Posterior vena cava (tissue), 2 donors: ENCODE data around the gene PCGF6. TPM values are rescaled to one million over a fixed set of nuclear protein-coding genes. Genes with fewer than 3 reads are reported as not detected.
"Not testable (repeated sequence)": the region's sequence is repeated elsewhere in the genome, so short reads cannot be mapped to it uniquely, and the experiment has no call there.

Experiments used
- DNase-seq: peaks from one replicate; pipeline ENCODE4 v3.0.0-alpha.2; 2020; ENCODE audit warnings: low spot score
- intact Hi-C, 2 donors: fragments of 100-400 bp; cut with DNase I; formaldehyde crosslinking; loops; one replicate each; pipeline versions ENCODE4 v1.14.1 to v1.14.2; 2022 to 2023
- microRNA-seq, 2 donors: library from miRNA; unstranded; fragments of <30 nt; microRNA quantifications; one replicate each; pipeline ENCODE4 v1.2.0, GENCODE V29; 2020 to 2021; ENCODE audit warnings: borderline microRNAs expressed in 2 of 2
- total RNA-seq, 2 donors: library from RNA; stranded (reverse); fragmentation: NEBNext Ultra II Directional; extraction: Animal tissue kit (Norgen Biotek cat#: 25700); gene quantifications; one replicate each; pipeline ENCODE4 v1.2.1, GENCODE V29; 2021
- donor health status: DM: yes; HTN: yes; CAD: no.
- donor health status: DM: yes; HTN: yes; CAD: no.

Gene PCGF6
- total RNA-seq, 2 donors from 2014 or later: 10.6 to 11.6 TPM

- intact Hi-C loops: no loop called here
Observed at GRCh38 chr10:103273041-103273441, 77.9 kb downstream of the PCGF6 start.

GRCh38 chr10:103265717-103266329 is 85.1 kb downstream of the PCGF6 start:
- DNase-seq: peak; percentile 85

More at GRCh38 chr10:103273041-103273441, 77.9 kb downstream of the PCGF6 start:
- peak; percentile 83 for DNase-seq

GRCh38 chr10:103262229-103262628 is 88.7 kb downstream of the PCGF6 start:
- intact Hi-C loops: no loop called here

More at GRCh38 chr10:103265717-103266329, 85.1 kb downstream of the PCGF6 start:
- intact Hi-C loops: no loop called here

GRCh38 chr10:103259989-103260388 is 91.0 kb downstream of the PCGF6 start:
- intact Hi-C loops: loop anchor here in 1 of 2 donors (10.0 kb wide), 1 partner anchor 65 kb away; no protein-coding TSS in a partner anchor
- DNase-seq: no peak

More at GRCh38 chr10:103262229-103262628, 88.7 kb downstream of the PCGF6 start:
- no peak for DNase-seq

GRCh38 chr10:103258928-103259327 is 92.0 kb downstream of the PCGF6 start:
- intact Hi-C loops: loop anchor here in 1 of 2 donors (10.0 kb wide), 1 partner anchor 66 kb away; no protein-coding TSS in a partner anchor
- not testable (repeated sequence) for DNase-seq

GRCh38 chr10:103257812-103258211 is 93.1 kb downstream of the PCGF6 start:
- no peak for DNase-seq
- intact Hi-C loops: loop anchor here in 1 of 2 donors (10.0 kb wide), 1 partner anchor 67 kb away; no protein-coding TSS in a partner anchor

GRCh38 chr10:103256613-103257012 is 94.3 kb downstream of the PCGF6 start:
- intact Hi-C loops: loop anchor here in 1 of 2 donors (10.0 kb wide), 1 partner anchor 68 kb away; no protein-coding TSS in a partner anchor
- no peak for DNase-seq

GRCh38 chr10:103254538-103255325 is 96.2 kb downstream of the PCGF6 start:
- intact Hi-C loops: loop anchor here in 1 of 2 donors (5.0 to 10.0 kb wide), 2 partner anchors 70 to 337 kb away; partner anchors contain the start of gene CNNM2
- DNase-seq: no peak

- DNase-seq: no peak
- intact Hi-C loops: loop anchor here in 1 of 2 donors (5.0 to 10.0 kb wide), 2 partner anchors 71 to 337 kb away; partner anchors contain the start of gene CNNM2
Observed at GRCh38 chr10:103254113-103254512, 96.8 kb downstream of the PCGF6 start.

Small RNAs within 50 kb of the gene (microRNA-seq; reads per million reads assigned to microRNA genes)
- 267 to 495 reads per million in 2 donors for gene MIR1307

Other genes starting within 250 kb of the PCGF6 start
- gene NT5C2, start 157.9 kb downstream of the PCGF6 start, total RNA-seq: 10 to 100 TPM; 50.4 to 50.6 TPM
- gene RPEL1, start 105.3 kb downstream of the PCGF6 start, total RNA-seq: not detected
- gene INA, start 74.0 kb downstream of the PCGF6 start, total RNA-seq: under 1 TPM in 1 of 2 donors, not detected in 1; 0.10 TPM
- gene TAF5, start 16.8 kb upstream of the PCGF6 start, total RNA-seq: 1 to 10 TPM; 2.1 to 2.4 TPM
- gene ATP5MK, start 45.3 kb upstream of the PCGF6 start, total RNA-seq: 100 to 1,000 TPM; 350 to 362 TPM
- gene PDCD11, start 45.5 kb upstream of the PCGF6 start, total RNA-seq: 10 to 100 TPM; 18.2 to 22.1 TPM
- 10 to 100 TPM; 49.8 to 59.4 TPM for gene CALHM2, start 101.2 kb upstream of the PCGF6 start, total RNA-seq
- gene CALHM1, start 107.8 kb upstream of the PCGF6 start, total RNA-seq: not detected
- gene CALHM3, start 128.1 kb upstream of the PCGF6 start, total RNA-seq: not detected
- gene NEURL1, start 142.6 kb upstream of the PCGF6 start, total RNA-seq: under 1 TPM; 0.37 to 0.48 TPM